H1 (cell line): ENCODE data around the gene RHOXF2B. TPM values are rescaled to one million over a fixed set of nuclear protein-coding genes. Genes with fewer than 3 reads are reported as not detected.

Experiments
- polyA plus RNA-seq, 7 experiments: library from polyadenylated mRNA; depleted of rRNA in 3 of 7; stranded (reverse) in 5 of 7; unstranded in 2 of 7; fragments of >200 nt in 5 of 7; fragments of 200-250 nt in 2 of 7; gene quantifications; 1 replicate in 5 of 7; 2 replicates in 1 of 7; 4 replicates in 1 of 7; pipeline versions ENCODE4 v1.2.1 to v1.2.3, GENCODE V29; 2011 to 2013; ENCODE audit warnings: missing spikeins in 2 of 7, mixed read lengths in 2 of 7
- total RNA-seq: library from RNA; stranded (reverse); fragmentation: NEBNext Ultra II Directional; extraction: Animal tissue kit (Norgen Biotek cat#: 25700); gene quantifications from 2 replicates; pipeline ENCODE4 v1.2.1, GENCODE V29; 2021

The RHOXF2B gene
- total and polyA plus RNA-seq, 2 of the 8 experiments (the other 6 are each of a cell fraction or from before 2014, with no cell fraction given), result not detected

Other genes with a start within 250 kb of the RHOXF2B start
- 20.9 and 22.2 TPM in 2 replicates for gene UPF3B, start 224.7 kb downstream of the RHOXF2B start, total RNA-seq
- 3.9 and 7.8 TPM in 2 replicates for gene UPF3B, start 224.7 kb downstream of the RHOXF2B start, polyA plus RNA-seq (2011; rRNA removed)
- gene RNF113A, start 206.0 kb downstream of the RHOXF2B start, total RNA-seq, result 14.2 and 14.3 TPM in 2 replicates
- gene RNF113A, start 206.0 kb downstream of the RHOXF2B start, polyA plus RNA-seq (2011; rRNA removed), result 9.7 and 10.3 TPM in 2 replicates
- gene NDUFA1, start 205.9 kb downstream of the RHOXF2B start, total RNA-seq, result 69.7 and 74.1 TPM in 2 replicates
- 36.7 and 65.6 TPM in 2 replicates for gene NDUFA1, start 205.9 kb downstream of the RHOXF2B start, polyA plus RNA-seq (2011; rRNA removed)
- 1.3 and 1.7 TPM in 2 replicates for gene AKAP14, start 181.8 kb downstream of the RHOXF2B start, total RNA-seq
- gene AKAP14, start 181.8 kb downstream of the RHOXF2B start, polyA plus RNA-seq (2011; rRNA removed), result 0.77 and 0.79 TPM in 2 replicates
- gene NKAP, start 133.9 kb downstream of the RHOXF2B start, total RNA-seq, result 6.6 and 7.1 TPM in 2 replicates
- gene NKAP, start 133.9 kb downstream of the RHOXF2B start, polyA plus RNA-seq (2011; rRNA removed), result 2.8 TPM in 2 replicates
- not detected in 2 replicates for gene RHOXF1, start 38.2 kb upstream of the RHOXF2B start, total RNA-seq
- gene RHOXF1, start 38.2 kb upstream of the RHOXF2B start, polyA plus RNA-seq (2011; rRNA removed), result not detected in 2 replicates
- gene RHOXF2, start 80.9 kb upstream of the RHOXF2B start, total RNA-seq, result not detected in 2 replicates
- gene RHOXF2, start 80.9 kb upstream of the RHOXF2B start, polyA plus RNA-seq (2011; rRNA removed), result not detected in 2 replicates
- 14.4 and 14.9 TPM in 2 replicates for gene ZBTB33, start 173.1 kb upstream of the RHOXF2B start, total RNA-seq
- gene ZBTB33, start 173.1 kb upstream of the RHOXF2B start, polyA plus RNA-seq (2011; rRNA removed), result 2.4 and 3.4 TPM in 2 replicates
- 0.23 and 0.73 TPM in 2 replicates for gene TMEM255A, start 233.8 kb upstream of the RHOXF2B start, total RNA-seq
- gene TMEM255A, start 233.8 kb upstream of the RHOXF2B start, polyA plus RNA-seq (2011; rRNA removed), result 1.1 and 2.3 TPM in 2 replicates